ENCODE results near the gene SYTL3. TPM values are rescaled to one million over a fixed set of nuclear protein-coding genes. Genes with fewer than 3 reads are reported as not detected.
A peak's percentile ranks its signal among the peaks of the same experiment; 100 is the strongest.

The SYTL3 gene
- total and polyA plus RNA-seq, 2 donors (not counting 1 experiment from before 2014, with no cell fraction given): 1.1 to 5.4 TPM

GRCh38 chr6:158776737-158777136, 126.9 kb downstream of the SYTL3 start:
- WGBS (ENCODE audit: insufficient coverage): 89% methylated on average over 1 of the region's 2 CpGs
- Mint-ChIP-seq H3K4me3 (no peak overlapping the region), H3K4me1 (peaks cover 17% of the 10 kb centered on the region), H3K27me3 (no peaks in the 10 kb centered on the region), H3K9me3 (ENCODE audit: insufficient read depth) (no peaks in the 10 kb centered on the region), H3K27ac (peak overlapping the region; percentile 8)
- CTCF ChIA-PET: interaction anchor here (0.9 to 1.3 kb wide), 3 partner anchors 73 to 196 kb away, joined by 3 to 4 read pairs (median 3); no protein-coding TSS in a partner anchor
- H3K36me3 ChIP-seq (replicated peaks in 1 of 2; ENCODE audit: control extremely low read depth in 1 of 2, control insufficient read depth in 1 of 2, extremely low read depth in 1 of 2, insufficient read depth in 2 of 2, low read length in 1 of 2): peaks cover 9 to 97% of the 10 kb centered on the region in 2 experiments
- H3K4me1 ChIP-seq (ENCODE audit: control insufficient read depth in 2 of 2, insufficient read depth in 2 of 2, low read length in 2 of 2): no peaks in the 10 kb centered on the region
- ATAC-seq (ENCODE audit: low read depth) (no peak), DNase-seq (no peak)
- H3K9me3 ChIP-seq (ENCODE audit: control extremely low read depth in 1 of 3, control insufficient read depth in 2 of 3, insufficient read depth in 1 of 3, low read length in 2 of 3): no peaks in the 10 kb centered on the region
- H3K27ac ChIP-seq (ENCODE audit: low read length in 2 of 2): peak overlapping the region; percentile 7 to 49
- POLR2A ChIA-PET: interaction anchor here (0.6 kb wide), 1 partner anchor 95 kb away, joined by 6 read pairs; no protein-coding TSS in a partner anchor
- no peak overlapping the region for H2AFZ ChIP-seq (ENCODE audit: insufficient read depth, low read depth, low read length, poor library complexity, severe bottlenecking)
- TF ChIP-seq EZH2 (IDR thresholded peaks at IDR 0.05; ENCODE audit: borderline replicate concordance, insufficient read depth, low read depth, low read length, poor library complexity, severe bottlenecking): no peak
- TF ChIP-seq CTCF (IDR thresholded peaks at IDR 0.05): no peak
- H3K79me2 ChIP-seq (ENCODE audit: control insufficient read depth, insufficient read depth, low read length): peaks cover 77% of the 10 kb centered on the region
- H3K27me3 ChIP-seq (replicated peaks in 1 of 4; ENCODE audit: control extremely low read depth in 1 of 4, control insufficient read depth in 3 of 4, insufficient read depth in 4 of 4, low read length in 3 of 4): no peaks in the 10 kb centered on the region
- intact Hi-C loops (cut with micrococcal nuclease): no loop called here
- no peak overlapping the region for H3K9ac ChIP-seq (ENCODE audit: low read length)
- peaks cover 98% of the 10 kb centered on the region for H4K20me1 ChIP-seq (ENCODE audit: control insufficient read depth, insufficient read depth, low read length, poor library complexity, severe bottlenecking)
- no peak overlapping the region for H3K4me2 ChIP-seq (replicated peaks; ENCODE audit: low read depth, low read length, poor library complexity, severe bottlenecking)
- H3K4me3 ChIP-seq (ENCODE audit: control extremely low read depth in 1 of 5, extremely low read depth in 1 of 5, insufficient read depth in 1 of 5, low read depth in 2 of 5, low read length in 4 of 5): no peak overlapping the region

GRCh38 chr6:158777510-158777909, 127.7 kb downstream of the SYTL3 start:
- 100% methylated on average over 3 of the region's 3 CpGs for WGBS (ENCODE audit: insufficient coverage)
- TF ChIP-seq CTCF (IDR thresholded peaks at IDR 0.05) (no peak), EZH2 (IDR thresholded peaks at IDR 0.05; ENCODE audit: borderline replicate concordance, insufficient read depth, low read depth, low read length, poor library complexity, severe bottlenecking) (no peak)
- peak overlapping the region; percentile 39 for H3K27ac Mint-ChIP-seq
- DNase-seq: no peak
- H3K27me3 ChIP-seq (replicated peaks in 1 of 4; ENCODE audit: control extremely low read depth in 1 of 4, control insufficient read depth in 3 of 4, insufficient read depth in 4 of 4, low read length in 3 of 4): no peaks in the 10 kb centered on the region
- ChIA-PET POLR2A (no interaction called here), CTCF (interaction anchor here (0.9 to 1.3 kb wide), 3 partner anchors 73 to 195 kb away, joined by 3 to 4 read pairs (median 3); no protein-coding TSS in a partner anchor)
- no peak overlapping the region for H2AFZ ChIP-seq (ENCODE audit: insufficient read depth, low read depth, low read length, poor library complexity, severe bottlenecking)
- no peak overlapping the region for H3K9ac ChIP-seq (ENCODE audit: low read length)
- no peak overlapping the region for H3K4me2 ChIP-seq (replicated peaks; ENCODE audit: low read depth, low read length, poor library complexity, severe bottlenecking)
- H3K27ac ChIP-seq (ENCODE audit: low read length in 2 of 2): peak overlapping the region in 1 of 2 donors; percentile 49
- peaks cover 79% of the 10 kb centered on the region for H3K79me2 ChIP-seq (ENCODE audit: control insufficient read depth, insufficient read depth, low read length)
- H4K20me1 ChIP-seq (ENCODE audit: control insufficient read depth, insufficient read depth, low read length, poor library complexity, severe bottlenecking): peaks cover 98% of the 10 kb centered on the region
- H3K4me3 ChIP-seq (ENCODE audit: control extremely low read depth in 1 of 5, extremely low read depth in 1 of 5, insufficient read depth in 1 of 5, low read depth in 2 of 5, low read length in 4 of 5): no peak overlapping the region
- intact Hi-C loops (cut with micrococcal nuclease): no loop called here
- H3K4me1 ChIP-seq (ENCODE audit: control insufficient read depth in 2 of 2, insufficient read depth in 2 of 2, low read length in 2 of 2): no peaks in the 10 kb centered on the region
- H3K36me3 ChIP-seq (replicated peaks in 1 of 2; ENCODE audit: control extremely low read depth in 1 of 2, control insufficient read depth in 1 of 2, extremely low read depth in 1 of 2, insufficient read depth in 2 of 2, low read length in 1 of 2): peaks cover 9 to 97% of the 10 kb centered on the region in 2 experiments
- no peaks in the 10 kb centered on the region for H3K9me3 ChIP-seq (ENCODE audit: control extremely low read depth in 1 of 3, control insufficient read depth in 2 of 3, insufficient read depth in 1 of 3, low read length in 2 of 3)
- no peak for ATAC-seq (ENCODE audit: low read depth)
- H3K4me1 Mint-ChIP-seq: peaks cover 17% of the 10 kb centered on the region
- no peaks in the 10 kb centered on the region for H3K27me3 Mint-ChIP-seq
- no peaks in the 10 kb centered on the region for H3K9me3 Mint-ChIP-seq (ENCODE audit: insufficient read depth)
- H3K4me3 Mint-ChIP-seq: no peak overlapping the region

Measured in B cell (primary cell).